HepG2 (cell line): ENCODE data around the gene TMEM221. TPM values are rescaled to one million over a fixed set of nuclear protein-coding genes. Genes with fewer than 3 reads are reported as not detected.
A peak's percentile ranks its signal among the peaks of the same experiment; 100 is the strongest.

Source experiments
- AGO2 ChIP-seq: fragments of 200-400 bp; formaldehyde crosslinking; optimal IDR thresholded peaks from 2 replicates; pipeline ENCODE3; 2017; ENCODE audit warnings: mild to moderate bottlenecking, low read depth, low read length, moderate library complexity
- CTCF ChIP-seq: sonication (generic); formaldehyde crosslinking; IDR thresholded peaks from 2 replicates; pipeline ENCODE4 v1.5.0; 2020; ENCODE audit warnings: mild to moderate bottlenecking, missing genetic modification reagents, moderate library complexity
- DNMT1 ChIP-seq: sonication (generic); formaldehyde crosslinking; IDR thresholded peaks from 2 replicates; pipeline ENCODE4 v1.5.1; 2020; ENCODE audit warnings: mild to moderate bottlenecking, missing genetic modification reagents
- HCFC1 ChIP-seq: fragments of 150-350 bp; IDR thresholded peaks from 2 replicates; pipeline ENCODE4 v1.6.1; 2014; ENCODE audit warnings: low read depth, low read length
- KLF12 ChIP-seq: sonication (generic); formaldehyde crosslinking; IDR thresholded peaks from 2 replicates; pipeline ENCODE4 v1.4.0; 2020; ENCODE audit warnings: missing genetic modification reagents, borderline replicate concordance
- PHF5A ChIP-seq: IDR thresholded peaks from one replicate; pipeline ENCODE4 v1.6.1; 2018; ENCODE audit warnings: low read depth, missing genetic modification reagents; ENCODE audit not compliant: unreplicated experiment
- RARA ChIP-seq: IDR thresholded peaks from 2 replicates; pipeline ENCODE4 v1.6.1; 2016; ENCODE audit warnings: missing genetic modification reagents, missing compliant biosample characterization
- ZNF318 ChIP-seq: sonication (generic); formaldehyde crosslinking; IDR thresholded peaks from 2 replicates; pipeline ENCODE4 v1.4.0; 2020; ENCODE audit warnings: mild to moderate bottlenecking, missing genetic modification reagents
- ZNF33A ChIP-seq: sonication (generic); formaldehyde crosslinking; IDR thresholded peaks from 2 replicates; pipeline ENCODE4 v1.5.1; 2020; ENCODE audit warnings: missing genetic modification reagents, mild to moderate bottlenecking, moderate library complexity, borderline replicate concordance
- polyA plus RNA-seq, 8 experiments: library from polyadenylated mRNA; depleted of rRNA in 3 of 8; stranded (reverse) in 7 of 8; unstranded in 1 of 8; fragments of >200 nt; fragmentation: Illumina TruSeq in 4 of 8; extraction: Trizol in 4 of 8; gene quantifications; 2 replicates each; pipeline versions ENCODE4 v1.2.1 to v1.2.3, GENCODE V29; 2011 to 2016; ENCODE audit warnings: low read depth in 4 of 8, missing spikeins in 1 of 8, mixed read lengths in 1 of 8; ENCODE audit not compliant: insufficient read depth in 1 of 8
- total RNA-seq, 5 experiments: library from RNA; depleted of rRNA; stranded (reverse); fragments of >200 nt; fragmentation: Illumina TruSeq; extraction: Trizol; gene quantifications; 2 replicates each; pipeline ENCODE4 v1.2.3, GENCODE V29; 2016; ENCODE audit warnings: low read depth in 1 of 5
- TF ChIP-seq, protein P1 (sequence below): sonication (generic); formaldehyde crosslinking; conservative IDR thresholded peaks from 2 replicates; pipeline ENCODE4 v1.8.1; 2023; ENCODE audit warnings: missing genetic modification reagents
- TF ChIP-seq, protein P2 (sequence below): sonication (generic); formaldehyde crosslinking; IDR thresholded peaks from 2 replicates; pipeline ENCODE4 v1.4.0; 2020; ENCODE audit warnings: mild to moderate bottlenecking, low read depth, missing genetic modification reagents
- TF ChIP-seq, protein P3 (sequence below): sonication (generic); formaldehyde crosslinking; IDR thresholded peaks from 2 replicates; pipeline ENCODE4 v1.8.1; 2022; ENCODE audit warnings: low read depth, mild to moderate bottlenecking, missing genetic modification reagents

TMEM221 gene
- total and polyA plus RNA-seq, 2 of the 13 experiments (the other 11 are each of a cell fraction or from before 2014, with no cell fraction given), result 0.33 to 0.77 TPM

GRCh38 chr19:17469481-17470067, 21.1 kb upstream of the TMEM221 start (continued):
- TF ChIP-seq ZNF318 (no peak), KLF12 (CRISPR knock-in tag) (peak; percentile 80; the same call in 1 of the 2 replicates), RARA (no peak), AGO2 (no peak), HCFC1 (no peak), CTCF (CRISPR knock-in tag) (peak; percentile 7; the same call in 1 of the 2 replicates), ZNF33A (CRISPR knock-in tag) (no peak), PHF5A (CRISPR knock-in tag) (no peak), DNMT1 (CRISPR knock-in tag) (no peak)
- TF ChIP-seq, protein P1, sequence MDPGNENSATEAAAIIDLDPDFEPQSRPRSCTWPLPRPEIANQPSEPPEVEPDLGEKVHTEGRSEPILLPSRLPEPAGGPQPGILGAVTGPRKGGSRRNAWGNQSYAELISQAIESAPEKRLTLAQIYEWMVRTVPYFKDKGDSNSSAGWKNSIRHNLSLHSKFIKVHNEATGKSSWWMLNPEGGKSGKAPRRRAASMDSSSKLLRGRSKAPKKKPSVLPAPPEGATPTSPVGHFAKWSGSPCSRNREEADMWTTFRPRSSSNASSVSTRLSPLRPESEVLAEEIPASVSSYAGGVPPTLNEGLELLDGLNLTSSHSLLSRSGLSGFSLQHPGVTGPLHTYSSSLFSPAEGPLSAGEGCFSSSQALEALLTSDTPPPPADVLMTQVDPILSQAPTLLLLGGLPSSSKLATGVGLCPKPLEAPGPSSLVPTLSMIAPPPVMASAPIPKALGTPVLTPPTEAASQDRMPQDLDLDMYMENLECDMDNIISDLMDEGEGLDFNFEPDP (CRISPR knock-in tag), result no peak
- TF ChIP-seq, protein P2, sequence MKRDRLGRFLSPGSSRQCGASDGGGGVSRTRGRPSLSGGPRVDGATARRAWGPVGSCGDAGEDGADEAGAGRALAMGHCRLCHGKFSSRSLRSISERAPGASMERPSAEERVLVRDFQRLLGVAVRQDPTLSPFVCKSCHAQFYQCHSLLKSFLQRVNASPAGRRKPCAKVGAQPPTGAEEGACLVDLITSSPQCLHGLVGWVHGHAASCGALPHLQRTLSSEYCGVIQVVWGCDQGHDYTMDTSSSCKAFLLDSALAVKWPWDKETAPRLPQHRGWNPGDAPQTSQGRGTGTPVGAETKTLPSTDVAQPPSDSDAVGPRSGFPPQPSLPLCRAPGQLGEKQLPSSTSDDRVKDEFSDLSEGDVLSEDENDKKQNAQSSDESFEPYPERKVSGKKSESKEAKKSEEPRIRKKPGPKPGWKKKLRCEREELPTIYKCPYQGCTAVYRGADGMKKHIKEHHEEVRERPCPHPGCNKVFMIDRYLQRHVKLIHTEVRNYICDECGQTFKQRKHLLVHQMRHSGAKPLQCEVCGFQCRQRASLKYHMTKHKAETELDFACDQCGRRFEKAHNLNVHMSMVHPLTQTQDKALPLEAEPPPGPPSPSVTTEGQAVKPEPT, result no peak
- TF ChIP-seq, protein P3, sequence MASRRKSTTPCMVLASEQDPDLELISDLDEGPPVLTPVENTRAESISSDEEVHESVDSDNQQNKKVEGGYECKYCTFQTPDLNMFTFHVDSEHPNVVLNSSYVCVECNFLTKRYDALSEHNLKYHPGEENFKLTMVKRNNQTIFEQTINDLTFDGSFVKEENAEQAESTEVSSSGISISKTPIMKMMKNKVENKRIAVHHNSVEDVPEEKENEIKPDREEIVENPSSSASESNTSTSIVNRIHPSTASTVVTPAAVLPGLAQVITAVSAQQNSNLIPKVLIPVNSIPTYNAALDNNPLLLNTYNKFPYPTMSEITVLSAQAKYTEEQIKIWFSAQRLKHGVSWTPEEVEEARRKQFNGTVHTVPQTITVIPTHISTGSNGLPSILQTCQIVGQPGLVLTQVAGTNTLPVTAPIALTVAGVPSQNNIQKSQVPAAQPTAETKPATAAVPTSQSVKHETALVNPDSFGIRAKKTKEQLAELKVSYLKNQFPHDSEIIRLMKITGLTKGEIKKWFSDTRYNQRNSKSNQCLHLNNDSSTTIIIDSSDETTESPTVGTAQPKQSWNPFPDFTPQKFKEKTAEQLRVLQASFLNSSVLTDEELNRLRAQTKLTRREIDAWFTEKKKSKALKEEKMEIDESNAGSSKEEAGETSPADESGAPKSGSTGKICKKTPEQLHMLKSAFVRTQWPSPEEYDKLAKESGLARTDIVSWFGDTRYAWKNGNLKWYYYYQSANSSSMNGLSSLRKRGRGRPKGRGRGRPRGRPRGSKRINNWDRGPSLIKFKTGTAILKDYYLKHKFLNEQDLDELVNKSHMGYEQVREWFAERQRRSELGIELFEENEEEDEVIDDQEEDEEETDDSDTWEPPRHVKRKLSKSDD, result no peak
